WTC11 (cell line): ENCODE results near the gene VASN. TPM values are rescaled to one million over a fixed set of nuclear protein-coding genes. Genes with fewer than 3 reads are reported as not detected.

Experiments
- ATAC-seq: fragments of 200-7000 bp; cut with Tn5 transposase; 2 replicates; pipeline ENCODE4 v1.10.0; 2021; ENCODE audit warnings: mild to moderate bottlenecking, moderate library complexity
- CTCF ChIA-PET: fragments of 300-600 bp; sonication (Branson Sonifier 250); formaldehyde crosslinking; loops from one replicate; lab custom pipeline; 2021; ENCODE audit warnings: antibody characterized with exemption; lab: Charles Lee
- POLR2A ChIA-PET: fragments of 350-600 bp; sonication (Branson Sonifier 250); formaldehyde crosslinking; loops from one replicate; lab custom pipeline; 2021; ENCODE audit warnings: antibody characterized with exemption; lab: Charles Lee
- DNase-seq: peaks from one replicate; pipeline ENCODE4 v3.0.0; 2021; ENCODE audit warnings: low spot score
- H3K27ac Mint-ChIP-seq: 2 replicates; pipeline ENCODE4 v1.8.0; 2021; ENCODE audit warnings: mixed read lengths
- H3K27me3 Mint-ChIP-seq: 2 replicates; pipeline ENCODE4 v1.8.0; 2021; ENCODE audit warnings: low read depth, mild to moderate bottlenecking, moderate library complexity, mixed read lengths
- H3K36me3 Mint-ChIP-seq: 2 replicates; pipeline ENCODE4 v1.8.0; 2021; ENCODE audit warnings: mixed read lengths
- H3K4me1 Mint-ChIP-seq: 2 replicates; pipeline ENCODE4 v1.8.0; 2022; ENCODE audit warnings: mixed read lengths
- H3K4me3 Mint-ChIP-seq: 2 replicates; pipeline ENCODE4 v1.8.0; 2021; ENCODE audit warnings: mild to moderate bottlenecking, moderate library complexity, mixed read lengths
- H3K9me3 Mint-ChIP-seq: 2 replicates; pipeline ENCODE4 v1.8.0; 2021; ENCODE audit warnings: mixed read lengths
- ARID4B ChIP-seq: sonication (generic); formaldehyde crosslinking; IDR thresholded peaks from 2 replicates; pipeline ENCODE4 v1.8.0; 2023; ENCODE audit warnings: missing genetic modification reagents, mild to moderate bottlenecking, borderline replicate concordance
- ATF6 ChIP-seq: sonication (generic); formaldehyde crosslinking; IDR thresholded peaks from 2 replicates; pipeline ENCODE4 v1.8.1; 2023; ENCODE audit warnings: mild to moderate bottlenecking, missing genetic modification reagents
- GRHL2 ChIP-seq: fragments of 250-450 bp; sonication (Bioruptor Pico); IDR thresholded peaks from 2 replicates; pipeline ENCODE4 v1.8.0; 2022; ENCODE audit warnings: mild to moderate bottlenecking, moderate library complexity; ENCODE audit not compliant: insufficient replicate concordance, severe bottlenecking
- GTF2I ChIP-seq: fragments of 250-450 bp; sonication (Bioruptor Pico); conservative IDR thresholded peaks from 2 replicates; pipeline ENCODE4 v1.4.0; 2021; ENCODE audit warnings: mild to moderate bottlenecking
- NFE2L1 ChIP-seq: sonication (generic); formaldehyde crosslinking; IDR thresholded peaks from 2 replicates; pipeline ENCODE4 v1.8.1; 2023; ENCODE audit warnings: missing genetic modification reagents
- NR3C1 ChIP-seq: sonication (generic); formaldehyde crosslinking; conservative IDR thresholded peaks from 2 replicates; pipeline ENCODE4 v1.8.1; 2023; ENCODE audit warnings: low read depth, mild to moderate bottlenecking, missing genetic modification reagents
- STAT6 ChIP-seq: sonication (generic); formaldehyde crosslinking; conservative IDR thresholded peaks from 2 replicates; pipeline ENCODE4 v1.8.1; 2023; ENCODE audit warnings: mild to moderate bottlenecking, low read depth, missing genetic modification reagents, moderate library complexity
- TP53 ChIP-seq: sonication (generic); formaldehyde crosslinking; IDR thresholded peaks from 2 replicates; pipeline ENCODE4 v1.8.1; 2023; ENCODE audit warnings: mild to moderate bottlenecking, missing genetic modification reagents
- ZBTB43 ChIP-seq: sonication (generic); formaldehyde crosslinking; IDR thresholded peaks from 2 replicates; pipeline ENCODE4 v1.8.1; 2023; ENCODE audit warnings: mild to moderate bottlenecking, missing genetic modification reagents
- ZNF138 ChIP-seq: sonication (generic); formaldehyde crosslinking; conservative IDR thresholded peaks from 2 replicates; pipeline ENCODE4 v1.8.1; 2022; ENCODE audit warnings: mild to moderate bottlenecking, moderate library complexity, missing genetic modification reagents
- ZNF532 ChIP-seq: fragments of 250-450 bp; sonication (Bioruptor Pico); IDR thresholded peaks from 2 replicates; pipeline ENCODE4 v1.9.0; 2021; ENCODE audit warnings: mild to moderate bottlenecking, borderline replicate concordance
- ZNF671 ChIP-seq: fragments of 250-450 bp; sonication (Bioruptor Pico); IDR thresholded peaks from 2 replicates; pipeline ENCODE4 v1.8.0; 2021; ENCODE audit warnings: mild to moderate bottlenecking
- total RNA-seq: library from RNA; stranded (reverse); gene quantifications from 3 replicates; pipeline ENCODE4 v1.2.3, GENCODE V29; 2021

Gene VASN
- total RNA-seq, 1 experiment from 2014 or later, result 8.0 TPM

- TF ChIP-seq ZNF532 (CRISPR knock-in tag), result no peak
- TF ChIP-seq GRHL2, result no peak
- TF ChIP-seq STAT6, result no peak
- no peak for TF ChIP-seq TP53
Measured at GRCh38 chr16:4375717-4376116, 4.1 kb downstream of the VASN start (continued).

- DNase-seq, result peak; percentile 13
- H3K4me1 Mint-ChIP-seq, result peaks cover 50% of the 10 kb centered on the region
- H3K27me3 Mint-ChIP-seq, result no peaks in the 10 kb centered on the region
- no peak for ATAC-seq
- CTCF ChIA-PET, result interaction anchor here (3.7 to 11.7 kb wide), 5 partner anchors 14 to 27 kb away, joined by 44 to 273 read pairs (median 80); no protein-coding TSS in a partner anchor
- H3K27ac Mint-ChIP-seq, result peak overlapping the region; percentile 94; the same call in 1 of the 2 replicates
- POLR2A ChIA-PET, result interaction anchor here (1.1 to 1.3 kb wide), 2 partner anchors 13 kb away, joined by 3 to 4 read pairs; no protein-coding TSS in a partner anchor
- no peaks in the 10 kb centered on the region for H3K36me3 Mint-ChIP-seq
- H3K4me3 Mint-ChIP-seq, result no peak overlapping the region
- H3K9me3 Mint-ChIP-seq, result no peaks in the 10 kb centered on the region
- TF ChIP-seq GTF2I (CRISPR knock-in tag) (no peak), ATF6 (no peak), ZNF138 (CRISPR knock-in tag) (no peak), ZBTB43 (CRISPR knock-in tag) (no peak)
Measured at GRCh38 chr16:4376126-4376892, 4.7 kb downstream of the VASN start.

- ChIA-PET CTCF (interaction anchor here (0.6 to 11.7 kb wide), 25 partner anchors 8 to 188 kb away, joined by 3 to 273 read pairs (median 6); partner anchors contain the start of gene PAM16), POLR2A (interaction anchor here (0.5 to 3.4 kb wide), 6 partner anchors 12 to 94 kb away, joined by 3 to 25 read pairs (median 4); no protein-coding TSS in a partner anchor)
- Mint-ChIP-seq H3K4me1 (peaks cover 50% of the 10 kb centered on the region), H3K27ac (peak overlapping the region; percentile 94), H3K36me3 (no peaks in the 10 kb centered on the region), H3K9me3 (no peaks in the 10 kb centered on the region), H3K4me3 (no peak overlapping the region), H3K27me3 (no peaks in the 10 kb centered on the region)
- DNase-seq (no peak), ATAC-seq (no peak)
- TF ChIP-seq ARID4B (CRISPR knock-in tag) (no peak), NFE2L1 (CRISPR knock-in tag) (no peak), ZNF671 (no peak), NR3C1 (CRISPR knock-in tag) (no peak)
Measured at GRCh38 chr16:4376893-4377572, 5.4 kb downstream of the VASN start.
